Urinary bladder (tissue), 4 donors: ENCODE data around the gene NKTR. TPM values are rescaled to one million over a fixed set of nuclear protein-coding genes. Genes with fewer than 3 reads are reported as not detected.

ENCODE experiments used
- DNase-seq: peaks from one replicate; pipeline ENCODE4 v3.0.0-alpha.2; 2015; ENCODE audit errors: extremely low spot score
- H3K27ac ChIP-seq: one replicate; pipeline ENCODE4 v1.5.1; 2013; ENCODE audit warnings: low read depth, mild to moderate bottlenecking, moderate library complexity
- H3K36me3 ChIP-seq: one replicate; pipeline ENCODE4 v1.6.1; 2013; ENCODE audit warnings: mild to moderate bottlenecking, moderate library complexity; ENCODE audit not compliant: insufficient read depth
- H3K4me1 ChIP-seq: one replicate; pipeline ENCODE4 v1.6.1; 2013; ENCODE audit warnings: mild to moderate bottlenecking, moderate library complexity; ENCODE audit not compliant: insufficient read depth
- H3K4me3 ChIP-seq: one replicate; pipeline ENCODE4 v1.5.1; 2013; ENCODE audit warnings: low read depth, low read length
- WGBS: extraction: QIAGEN DNeasy Blood & Tissue Kit; methylation state at CpG from one replicate; pipeline ENCODE4 v1.1.7; 2013; 5-methylcytosine and 5-hydroxymethylcytosine counted together
- polyA plus RNA-seq: library from polyadenylated mRNA; stranded (reverse); fragments of 200-250 nt; gene quantifications from one replicate; pipeline ENCODE4 v1.2.3, GENCODE V29; 2013
- total RNA-seq: library from RNA; depleted of rRNA; stranded (reverse); fragments of >200 nt; gene quantifications from one replicate; pipeline ENCODE4 v1.2.3, GENCODE V29; 2014
- donor health status: healthy with polysubstance abuse.
- donor health status: healthy.

NKTR gene
- total and polyA plus RNA-seq, 2 donors, result 19.9 to 367 TPM

- H3K4me3 ChIP-seq, result no peak overlapping the region
- 84% methylated on average over 15 of the region's 15 CpGs for WGBS
- no peak overlapping the region for H3K27ac ChIP-seq
- no peaks in the 10 kb centered on the region for H3K4me1 ChIP-seq
- no peak for DNase-seq
- H3K36me3 ChIP-seq, result no peaks in the 10 kb centered on the region
Measured at GRCh38 chr3:42665050-42665878, 64.8 kb downstream of the NKTR start.

- no peaks in the 10 kb centered on the region for H3K4me1 ChIP-seq
- H3K36me3 ChIP-seq, result no peaks in the 10 kb centered on the region
- H3K27ac ChIP-seq, result no peak overlapping the region
- WGBS, result 67% methylated on average over 8 of the region's 8 CpGs
- no peak overlapping the region for H3K4me3 ChIP-seq
- DNase-seq, result no peak
Measured at GRCh38 chr3:42666022-42666421, 65.5 kb downstream of the NKTR start.

GRCh38 chr3:42666577-42666998, 66.1 kb downstream of the NKTR start:
- WGBS, result 68% methylated on average over 4 of the region's 4 CpGs
- Histone ChIP-seq H3K4me1 (no peaks in the 10 kb centered on the region), H3K4me3 (no peak overlapping the region), H3K36me3 (no peaks in the 10 kb centered on the region), H3K27ac (no peak overlapping the region)
- no peak for DNase-seq

GRCh38 chr3:42667096-42667522, 66.6 kb downstream of the NKTR start:
- no peak overlapping the region for H3K27ac ChIP-seq
- no peaks in the 10 kb centered on the region for H3K36me3 ChIP-seq
- WGBS, result 59% methylated on average over 7 of the region's 7 CpGs
- no peak for DNase-seq
- no peaks in the 10 kb centered on the region for H3K4me1 ChIP-seq
- H3K4me3 ChIP-seq, result no peak overlapping the region

GRCh38 chr3:42667523-42668412, 67.3 kb downstream of the NKTR start:
- no peak overlapping the region for H3K27ac ChIP-seq

GRCh38 chr3:42668413-42668760, 67.9 kb downstream of the NKTR start:
- no peak overlapping the region for H3K4me3 ChIP-seq
- 89% methylated on average over 2 of the region's 2 CpGs for WGBS
- no peaks in the 10 kb centered on the region for H3K36me3 ChIP-seq
- H3K27ac ChIP-seq, result no peak overlapping the region
- DNase-seq, result no peak
- H3K4me1 ChIP-seq, result no peaks in the 10 kb centered on the region

More at GRCh38 chr3:42667523-42668412, 67.3 kb downstream of the NKTR start:
- Histone ChIP-seq H3K4me3 (no peak overlapping the region), H3K4me1 (no peaks in the 10 kb centered on the region), H3K36me3 (no peaks in the 10 kb centered on the region)
- DNase-seq, result no peak
- WGBS, result 37% methylated on average over 8 of the region's 8 CpGs

GRCh38 chr3:42668793-42669217, 68.3 kb downstream of the NKTR start:
- H3K4me1 ChIP-seq, result no peaks in the 10 kb centered on the region
- no peak overlapping the region for H3K27ac ChIP-seq
- no peaks in the 10 kb centered on the region for H3K36me3 ChIP-seq
- 68% methylated on average over 4 of the region's 4 CpGs for WGBS
- H3K4me3 ChIP-seq, result no peak overlapping the region
- DNase-seq, result no peak

GRCh38 chr3:42670051-42670576, 69.6 kb downstream of the NKTR start:
- 84% methylated on average over 7 of the region's 7 CpGs for WGBS
- Histone ChIP-seq H3K36me3 (no peaks in the 10 kb centered on the region), H3K4me1 (no peaks in the 10 kb centered on the region)

GRCh38 chr3:42670670-42671069, 70.2 kb downstream of the NKTR start:
- DNase-seq, result no peak
- 86% methylated on average over 1 of the region's 1 CpG for WGBS
- H3K4me1 ChIP-seq, result no peaks in the 10 kb centered on the region
- no peak overlapping the region for H3K27ac ChIP-seq
- no peak overlapping the region for H3K4me3 ChIP-seq
- no peaks in the 10 kb centered on the region for H3K36me3 ChIP-seq

More at GRCh38 chr3:42670051-42670576, 69.6 kb downstream of the NKTR start:
- DNase-seq, result no peak
- Histone ChIP-seq H3K27ac (no peak overlapping the region), H3K4me3 (no peak overlapping the region)

- WGBS, result 54% methylated on average over 1 of the region's 1 CpG
- no peak overlapping the region for H3K27ac ChIP-seq
- no peak for DNase-seq
Measured at GRCh38 chr3:42672515-42672914, 72.0 kb downstream of the NKTR start.

GRCh38 chr3:42673082-42673481, 72.6 kb downstream of the NKTR start:
- no peak for DNase-seq
- H3K36me3 ChIP-seq, result no peaks in the 10 kb centered on the region
- no peak overlapping the region for H3K4me3 ChIP-seq
- H3K4me1 ChIP-seq, result no peaks in the 10 kb centered on the region
- H3K27ac ChIP-seq, result no peak overlapping the region

More at GRCh38 chr3:42672515-42672914, 72.0 kb downstream of the NKTR start:
- H3K4me3 ChIP-seq, result no peak overlapping the region
- no peaks in the 10 kb centered on the region for H3K36me3 ChIP-seq
- H3K4me1 ChIP-seq, result no peaks in the 10 kb centered on the region

- DNase-seq, result no peak
- no peak overlapping the region for H3K4me3 ChIP-seq
- H3K27ac ChIP-seq, result no peak overlapping the region
- no peaks in the 10 kb centered on the region for H3K36me3 ChIP-seq
- H3K4me1 ChIP-seq, result no peaks in the 10 kb centered on the region
- 47% methylated on average over 3 of the region's 3 CpGs for WGBS
Measured at GRCh38 chr3:42674146-42674545, 73.7 kb downstream of the NKTR start.

GRCh38 chr3:42675909-42676308, 75.4 kb downstream of the NKTR start:
- no peak overlapping the region for H3K4me3 ChIP-seq
- 85% methylated on average over 2 of the region's 2 CpGs for WGBS
- no peaks in the 10 kb centered on the region for H3K4me1 ChIP-seq
- DNase-seq, result no peak
- no peak overlapping the region for H3K27ac ChIP-seq
- H3K36me3 ChIP-seq, result no peaks in the 10 kb centered on the region
